ENCODE results near the gene PAPSS1. TPM values are rescaled to one million over a fixed set of nuclear protein-coding genes. Genes with fewer than 3 reads are reported as not detected.

Gene PAPSS1
- total RNA-seq, 4 donors from 2014 or later: 46.9 to 58.9 (median 54.6) TPM

DNA sequence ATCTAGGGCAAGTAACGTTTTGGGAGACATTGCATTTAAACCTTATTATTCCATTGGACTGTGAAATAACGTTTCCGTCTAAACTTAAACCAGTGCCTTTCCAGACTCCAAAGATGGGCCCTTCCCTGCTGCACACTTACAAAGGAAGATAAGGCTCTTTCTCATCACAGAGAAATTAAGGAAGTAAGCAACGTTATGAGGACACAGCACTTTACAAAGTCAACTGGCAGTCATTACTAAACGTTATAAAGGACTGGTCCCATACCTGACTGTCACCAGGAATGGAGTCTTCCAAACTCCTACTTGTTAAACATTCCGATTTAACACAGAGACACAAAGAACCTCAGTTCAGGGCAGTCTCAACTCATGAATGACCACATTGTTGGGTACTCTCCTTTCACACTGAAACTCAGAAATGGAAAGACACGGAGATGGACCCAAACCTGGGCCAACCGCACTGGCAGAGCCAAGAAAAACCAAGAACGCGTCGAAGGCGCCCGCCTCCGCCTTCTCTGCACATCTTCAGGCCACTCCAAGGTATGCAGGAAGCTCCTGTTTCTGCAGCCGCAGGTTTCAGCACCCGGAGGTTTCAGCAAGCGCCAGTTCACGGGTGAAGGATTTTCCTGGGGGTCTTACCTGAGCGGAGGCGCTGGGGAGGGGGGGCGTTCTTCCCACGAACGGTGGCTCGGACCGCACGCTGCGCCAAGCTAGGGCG lies 670 bp downstream of the PAPSS1 start:
- no peak for TF ChIP-seq POLR2A (IDR thresholded peaks at IDR 0.05)
- TF ChIP-seq, protein P1, sequence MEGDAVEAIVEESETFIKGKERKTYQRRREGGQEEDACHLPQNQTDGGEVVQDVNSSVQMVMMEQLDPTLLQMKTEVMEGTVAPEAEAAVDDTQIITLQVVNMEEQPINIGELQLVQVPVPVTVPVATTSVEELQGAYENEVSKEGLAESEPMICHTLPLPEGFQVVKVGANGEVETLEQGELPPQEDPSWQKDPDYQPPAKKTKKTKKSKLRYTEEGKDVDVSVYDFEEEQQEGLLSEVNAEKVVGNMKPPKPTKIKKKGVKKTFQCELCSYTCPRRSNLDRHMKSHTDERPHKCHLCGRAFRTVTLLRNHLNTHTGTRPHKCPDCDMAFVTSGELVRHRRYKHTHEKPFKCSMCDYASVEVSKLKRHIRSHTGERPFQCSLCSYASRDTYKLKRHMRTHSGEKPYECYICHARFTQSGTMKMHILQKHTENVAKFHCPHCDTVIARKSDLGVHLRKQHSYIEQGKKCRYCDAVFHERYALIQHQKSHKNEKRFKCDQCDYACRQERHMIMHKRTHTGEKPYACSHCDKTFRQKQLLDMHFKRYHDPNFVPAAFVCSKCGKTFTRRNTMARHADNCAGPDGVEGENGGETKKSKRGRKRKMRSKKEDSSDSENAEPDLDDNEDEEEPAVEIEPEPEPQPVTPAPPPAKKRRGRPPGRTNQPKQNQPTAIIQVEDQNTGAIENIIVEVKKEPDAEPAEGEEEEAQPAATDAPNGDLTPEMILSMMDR (IDR thresholded peaks at IDR 0.05): no peak
- peak in 1 of 2 donors; percentile 31 for DNase-seq (ENCODE audit: low spot score in 2 of 2)
- 1% methylated on average over 23 to 26 of the region's 28 CpGs for WGBS, 2 donors
- H3K4me3 ChIP-seq (ENCODE audit: low read depth, poor library complexity, severe bottlenecking): peak overlapping the region; percentile 81
- intact Hi-C loops (cut with DNase I; ENCODE audit: low total_unique reads): no loop called here

DNA sequence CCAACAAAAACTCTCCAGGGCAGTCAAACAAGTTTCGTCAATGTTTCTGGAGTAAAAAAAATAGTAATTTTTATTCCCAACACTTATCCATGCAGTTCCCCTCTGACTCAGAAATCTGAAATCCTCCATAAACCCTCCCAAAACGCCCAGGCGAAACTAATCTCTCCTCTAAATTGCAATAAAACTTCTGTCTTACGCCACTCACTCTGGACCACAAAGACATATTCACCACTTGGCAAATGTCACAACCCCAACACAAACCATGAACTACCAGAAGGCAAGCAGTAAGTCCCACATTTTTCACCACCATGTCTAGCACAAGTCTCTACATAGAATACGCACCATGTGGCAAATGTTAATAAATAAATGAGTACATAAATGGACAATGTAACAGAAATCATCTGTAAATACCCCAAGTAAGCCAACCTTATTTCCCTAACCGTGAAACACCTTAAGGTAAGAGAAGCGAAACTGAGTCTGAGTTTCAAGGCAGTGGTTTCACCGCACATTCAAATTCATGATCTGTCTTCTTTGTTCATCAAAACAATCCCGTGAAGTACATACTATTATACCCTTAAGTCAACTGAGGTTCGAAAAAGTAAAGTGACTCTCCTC lies 1.6 kb downstream of the PAPSS1 start:
- no peak for DNase-seq (ENCODE audit: low spot score in 2 of 2)
- intact Hi-C loops (cut with DNase I; ENCODE audit: low total_unique reads): no loop called here
- H3K4me3 ChIP-seq (ENCODE audit: low read depth, poor library complexity, severe bottlenecking): no peak overlapping the region
- 54 to 58% methylated on average over 10 of the region's 10 CpGs for WGBS, 2 donors
- TF ChIP-seq POLR2A (IDR thresholded peaks at IDR 0.05): no peak
- TF ChIP-seq, protein P1 (IDR thresholded peaks at IDR 0.05): no peak

DNA sequence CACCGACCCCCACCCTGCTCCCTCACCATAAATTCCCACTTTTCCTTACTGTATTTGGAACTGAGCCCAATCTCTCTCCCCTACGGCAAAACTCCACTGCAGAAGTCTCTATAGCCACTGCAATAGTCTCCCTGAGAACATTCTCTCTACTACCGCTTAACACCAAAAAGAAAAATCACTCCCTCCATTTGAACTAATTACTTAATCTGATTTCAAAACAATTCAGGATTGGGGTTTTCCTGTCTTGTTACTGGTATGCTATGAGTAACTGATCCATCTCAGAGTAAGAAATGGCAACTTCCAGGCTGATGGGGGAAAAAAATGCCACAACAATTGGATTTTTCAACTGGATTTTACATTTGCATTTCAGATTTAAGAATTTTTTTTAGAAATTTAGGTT lies 5.8 kb downstream of the PAPSS1 start:
- H3K4me3 ChIP-seq (ENCODE audit: low read depth, poor library complexity, severe bottlenecking): no peak overlapping the region
- no peak for DNase-seq (ENCODE audit: low spot score in 2 of 2)
- WGBS, 2 donors: 59 to 71% methylated on average over 3 of the region's 3 CpGs
- intact Hi-C loops (cut with DNase I; ENCODE audit: low total_unique reads): no loop called here
- TF ChIP-seq, protein P1 (IDR thresholded peaks at IDR 0.05): no peak
- no peak for TF ChIP-seq POLR2A (IDR thresholded peaks at IDR 0.05)

DNA sequence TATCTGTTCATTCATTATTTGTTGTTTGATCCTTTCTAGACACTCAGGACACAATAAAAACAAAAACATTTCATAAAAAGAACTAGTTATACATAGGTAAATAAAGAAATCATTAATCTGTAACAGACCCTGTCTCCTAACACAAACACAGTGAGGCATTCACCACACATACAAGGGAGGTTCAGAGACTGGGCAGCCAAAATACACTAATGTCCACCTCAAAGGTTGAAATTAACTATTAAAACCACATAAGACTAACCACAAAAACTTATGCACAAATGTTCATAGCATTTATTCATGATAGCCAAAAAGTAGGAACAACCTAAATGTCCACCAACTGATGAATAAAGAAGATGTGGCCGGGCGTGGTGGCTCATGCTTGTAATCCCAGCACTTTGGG lies 7.8 kb downstream of the PAPSS1 start:
- TF ChIP-seq POLR2A (IDR thresholded peaks at IDR 0.05): no peak
- TF ChIP-seq, protein P1 (IDR thresholded peaks at IDR 0.05): no peak
- intact Hi-C loops (cut with DNase I; ENCODE audit: low total_unique reads): no loop called here
- H3K4me3 ChIP-seq (ENCODE audit: low read depth, poor library complexity, severe bottlenecking): no peak overlapping the region
- DNase-seq (ENCODE audit: low spot score in 2 of 2): no peak
- 94 to 100% methylated on average over 2 of the region's 2 CpGs for WGBS, 2 donors

DNA sequence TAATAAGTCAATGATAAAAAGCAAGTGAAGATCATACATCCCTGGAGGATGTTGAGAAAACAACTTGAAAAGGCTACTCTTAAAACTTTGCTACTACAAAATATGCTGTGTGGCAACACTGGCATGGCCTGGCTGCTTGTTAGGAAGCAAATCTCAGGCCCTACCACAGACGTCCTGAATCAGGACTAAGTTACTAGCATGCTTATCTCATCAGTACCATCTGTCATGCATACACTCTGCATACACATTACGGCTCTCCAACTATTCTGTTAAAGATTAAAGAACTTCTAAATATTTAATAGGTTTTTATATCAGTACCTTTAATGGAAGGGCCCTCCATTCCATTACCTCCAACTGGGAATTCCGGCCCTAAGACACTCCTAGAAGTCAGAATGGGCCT lies 8.2 kb downstream of the PAPSS1 start:
- no peak overlapping the region for H3K4me3 ChIP-seq (ENCODE audit: low read depth, poor library complexity, severe bottlenecking)
- no peak for DNase-seq (ENCODE audit: low spot score in 2 of 2)
- intact Hi-C loops (cut with DNase I; ENCODE audit: low total_unique reads): no loop called here
- 68 to 78% methylated on average over 3 of the region's 3 CpGs for WGBS, 2 donors
- no peak for TF ChIP-seq POLR2A (IDR thresholded peaks at IDR 0.05)
- TF ChIP-seq, protein P1 (IDR thresholded peaks at IDR 0.05): no peak

Measured in lower leg skin (tissue), 4 donors.